ENCODE measurements around the gene PDS5B.

- TF ChIP-seq CTCF (IDR thresholded peaks at IDR 0.05) (no peak), POLR2A (IDR thresholded peaks at IDR 0.05) (no peak)
Observed at GRCh38 chr13:32609428-32609827, 23.2 kb downstream of the PDS5B start.
